PC-3 (cell line): Measurements from ENCODE around the gene PMEPA1. TPM values are rescaled to one million over a fixed set of nuclear protein-coding genes. Genes with fewer than 3 reads are reported as not detected.
A peak's percentile ranks its signal among the peaks of the same experiment; 100 is the strongest.

ENCODE experiments used
- ATAC-seq: fragments of 200-7000 bp; cut with Tn5 transposase; 2 replicates; pipeline ENCODE4 v1.9.1; 2020; ENCODE audit warnings: mild to moderate bottlenecking, moderate library complexity
- BruUV-seq: library from RNA; stranded (reverse); fragments of 400-500 nt; replicated peaks from 2 replicates; lab custom pipeline; 2021; lab: Mats Ljungman, UMichigan
- CTCF ChIA-PET: fragments of 300-600 bp; sonication (Branson Sonifier 250); formaldehyde crosslinking; loops from one replicate; lab custom pipeline; 2022; ENCODE audit warnings: antibody characterized with exemption; lab: Charles Lee
- POLR2A ChIA-PET: fragments of 300-600 bp; sonication (Branson Sonifier 250); formaldehyde crosslinking; loops from one replicate; lab custom pipeline; 2022; ENCODE audit warnings: antibody characterized with exemption; ENCODE audit not compliant: unreplicated experiment; lab: Charles Lee
- DNase-seq: peaks from one replicate; pipeline ENCODE4 v3.0.0-alpha.2; 2015
- H2AFZ ChIP-seq: fragments of 300-600 bp; sonication (generic); 2 replicates; pipeline ENCODE4 v1.6.0; 2016; ENCODE audit warnings: antibody characterized with exemption, low read length
- H3F3A ChIP-seq: fragments of 300-600 bp; sonication (generic); one replicate; pipeline ENCODE4 v1.6.0; 2017; ENCODE audit warnings: antibody characterized with exemption, low read length, control low read depth, mild to moderate bottlenecking; ENCODE audit not compliant: unreplicated experiment
- H3K27ac ChIP-seq: fragments of 300-600 bp; sonication (generic); 2 replicates; pipeline ENCODE4 v1.5.1; 2016; ENCODE audit warnings: mild to moderate bottlenecking, low read length
- H3K27me3 ChIP-seq: fragments of 300-600 bp; sonication (generic); 2 replicates; pipeline ENCODE4 v1.6.1; 2016; ENCODE audit warnings: low read length, mixed read lengths
- H3K36me3 ChIP-seq: fragments of 300-600 bp; sonication (generic); 2 replicates; pipeline ENCODE4 v1.6.1; 2016; ENCODE audit warnings: low read depth, mixed run types, low read length, mixed read lengths
- H3K4me1 ChIP-seq: fragments of 300-600 bp; sonication (generic); 2 replicates; pipeline ENCODE4 v1.5.1; 2016; ENCODE audit warnings: low read length; ENCODE audit not compliant: insufficient read depth
- H3K4me2 ChIP-seq: fragments of 300-600 bp; sonication (generic); 2 replicates; pipeline ENCODE4 v1.6.0; 2016; ENCODE audit warnings: low read length
- H3K4me3 ChIP-seq: fragments of 300-600 bp; sonication (generic); 2 replicates; pipeline ENCODE4 v1.5.1; 2016; ENCODE audit warnings: mild to moderate bottlenecking, low read length, mixed read lengths
- H3K79me2 ChIP-seq: fragments of 300-600 bp; sonication (generic); 2 replicates; pipeline ENCODE4 v1.6.1; 2017; ENCODE audit warnings: low read length, mixed read lengths
- H3K9ac ChIP-seq: fragments of 300-600 bp; sonication (generic); 2 replicates; pipeline ENCODE4 v1.6.0; 2016; ENCODE audit warnings: mild to moderate bottlenecking, low read length
- H3K9me2 ChIP-seq: fragments of 300-600 bp; sonication (generic); replicated peaks from 2 replicates; pipeline ENCODE4 v1.6.1; 2016; ENCODE audit warnings: mixed run types, low read length, mixed read lengths
- H3K9me3 ChIP-seq: fragments of 300-600 bp; sonication (generic); 2 replicates; pipeline ENCODE4 v1.6.1; 2016; ENCODE audit warnings: low read length, mixed read lengths
- H4K20me1 ChIP-seq: fragments of 300-600 bp; sonication (generic); 2 replicates; pipeline ENCODE4 v1.6.1; 2016; ENCODE audit warnings: low read length, mixed read lengths
- CTCF ChIP-seq: fragments of 300-600 bp; sonication (generic); conservative IDR thresholded peaks from 2 replicates; pipeline ENCODE4 v1.5.1; 2017; ENCODE audit warnings: antibody characterized with exemption, low read depth, mild to moderate bottlenecking, low read length
- EZH2 ChIP-seq: fragments of 300-600 bp; sonication (generic); IDR thresholded peaks from one replicate; pipeline ENCODE4 v1.6.1; 2017; ENCODE audit warnings: antibody characterized with exemption, mild to moderate bottlenecking, low read length; ENCODE audit not compliant: unreplicated experiment
- EZH2phosphoT487 ChIP-seq: fragments of 300-600 bp; sonication (generic); IDR thresholded peaks from 2 replicates; pipeline ENCODE4 v1.6.1; 2018; ENCODE audit warnings: mild to moderate bottlenecking, antibody characterized with exemption, low read length, borderline replicate concordance
- intact Hi-C: fragments of 100-400 bp; cut with micrococcal nuclease; formaldehyde crosslinking; loops from 2 replicates; pipeline ENCODE4 v1.9.0; 2023
- total RNA-seq: library from RNA; depleted of rRNA; stranded (reverse); fragments of >200 nt; gene quantifications from 2 replicates; pipeline ENCODE4 v1.2.3, GENCODE V29; 2014

PMEPA1 gene
- total RNA-seq, 1 experiment from 2014 or later: 21.9 TPM

- H3F3A ChIP-seq: no peaks in the 10 kb centered on the region
- H3K9me3 ChIP-seq: no peaks in the 10 kb centered on the region
- no TSS peak for BruUV-seq
- ATAC-seq (no peak), DNase-seq (no peak)
- ChIA-PET POLR2A (no interaction called here), CTCF (no interaction called here)
- H3K36me3 ChIP-seq: no peaks in the 10 kb centered on the region
- H3K79me2 ChIP-seq: no peaks in the 10 kb centered on the region
- H3K27me3 ChIP-seq: no peaks in the 10 kb centered on the region
- TF ChIP-seq EZH2 (no peak), EZH2phosphoT487 (no peak), CTCF (no peak)
- H3K4me2 ChIP-seq: no peak overlapping the region
- H3K27ac ChIP-seq: no peak overlapping the region
- H3K4me1 ChIP-seq: peaks cover 13% of the 10 kb centered on the region
- H3K9me2 ChIP-seq: no peaks in the 10 kb centered on the region
- no peak overlapping the region for H2AFZ ChIP-seq
- no peak overlapping the region for H3K4me3 ChIP-seq
- H4K20me1 ChIP-seq: no peaks in the 10 kb centered on the region
- H3K9ac ChIP-seq: no peak overlapping the region
- intact Hi-C loops: no loop called here
Measured at GRCh38 chr20:57603120-57603519, 106.7 kb downstream of the PMEPA1 start.

GRCh38 chr20:57601737-57602136 lies 108.1 kb downstream of the PMEPA1 start:
- H3K9ac ChIP-seq: no peak overlapping the region
- no peaks in the 10 kb centered on the region for H3K79me2 ChIP-seq
- H3K27me3 ChIP-seq: no peaks in the 10 kb centered on the region
- no peak for ATAC-seq
- H4K20me1 ChIP-seq: no peaks in the 10 kb centered on the region
- no peak overlapping the region for H3K4me3 ChIP-seq
- no peak for DNase-seq
- peaks cover 13% of the 10 kb centered on the region for H3K4me1 ChIP-seq
- H3F3A ChIP-seq: no peaks in the 10 kb centered on the region
- no peaks in the 10 kb centered on the region for H3K9me2 ChIP-seq
- H2AFZ ChIP-seq: no peak overlapping the region
- TF ChIP-seq EZH2phosphoT487 (no peak), EZH2 (no peak), CTCF (no peak)
- ChIA-PET POLR2A (no interaction called here), CTCF (interaction anchor here (1.1 kb wide), 1 partner anchor 21 kb away, joined by 3 read pairs; no protein-coding TSS in a partner anchor)
- no peak overlapping the region for H3K27ac ChIP-seq
- intact Hi-C loops: no loop called here
- BruUV-seq: no TSS peak
- no peaks in the 10 kb centered on the region for H3K36me3 ChIP-seq
- H3K4me2 ChIP-seq: no peak overlapping the region
- H3K9me3 ChIP-seq: no peaks in the 10 kb centered on the region

GRCh38 chr20:57601211-57601570 lies 108.6 kb downstream of the PMEPA1 start:
- intact Hi-C loops: no loop called here
- ChIA-PET CTCF (interaction anchor here (1.1 kb wide), 1 partner anchor 22 kb away, joined by 3 read pairs; no protein-coding TSS in a partner anchor), POLR2A (no interaction called here)
- Histone ChIP-seq H3K27me3 (no peaks in the 10 kb centered on the region), H3F3A (no peaks in the 10 kb centered on the region), H3K79me2 (no peaks in the 10 kb centered on the region), H4K20me1 (no peaks in the 10 kb centered on the region), H3K4me3 (no peak overlapping the region), H3K36me3 (no peaks in the 10 kb centered on the region), H3K4me2 (peak overlapping the region; percentile 37; the same call in 1 of the 2 replicates), H3K9me3 (no peaks in the 10 kb centered on the region), H3K9ac (peak overlapping the region; percentile 32; the same call in 1 of the 2 replicates), H2AFZ (no peak overlapping the region), H3K27ac (peak overlapping the region; percentile 54), H3K9me2 (no peaks in the 10 kb centered on the region), H3K4me1 (peaks cover 13% of the 10 kb centered on the region)
- TF ChIP-seq CTCF: no peak
- no peak for TF ChIP-seq EZH2phosphoT487
- TF ChIP-seq EZH2: no peak
- no TSS peak for BruUV-seq
- DNase-seq: peak; percentile 57
- no peak for ATAC-seq
